SU-DHL-6 (cell line): ENCODE data around the gene GPD1.

Experiments
- CTCF ChIP-seq: fragments of 200-600 bp; sonication (generic); IDR thresholded peaks from one replicate; pipeline ENCODE4 v1.5.1; 2017; ENCODE audit warnings: antibody characterized with exemption, mild to moderate bottlenecking, low read length, moderate library complexity; ENCODE audit not compliant: insufficient read depth, poor library complexity, severe bottlenecking
- EZH2phosphoT487 ChIP-seq: fragments of 200-600 bp; sonication (generic), shearing (Covaris generic); conservative IDR thresholded peaks from 2 replicates; pipeline ENCODE4 v1.6.1; 2018; ENCODE audit warnings: mild to moderate bottlenecking, antibody characterized with exemption, low read length, moderate library complexity, mixed read lengths

GRCh38 chr12:50062728-50063460 is 40.9 kb upstream of the GPD1 start:
- TF ChIP-seq CTCF (no peak), EZH2phosphoT487 (no peak)
